K562 (cell line): ENCODE measurements around the gene SMARCB1. TPM values are rescaled to one million over a fixed set of nuclear protein-coding genes. Genes with fewer than 3 reads are reported as not detected.

ENCODE experiments used
- ARNT ChIP-seq, 2 experiments: fragments of 450-650 bp; IDR thresholded peaks; 2 replicates each; pipeline ENCODE4 v1.6.1; 2016; ENCODE audit warnings: mild to moderate bottlenecking in 1 of 2
- CAMTA2 ChIP-seq: fragments of 250-450 bp; sonication (Bioruptor Pico); conservative IDR thresholded peaks from 2 replicates; pipeline ENCODE4 v1.5.1; 2022
- E4F1 ChIP-seq: fragments of 250-450 bp; sonication (Bioruptor Pico); IDR thresholded peaks from 2 replicates; pipeline ENCODE4 v1.5.0; 2021; ENCODE audit warnings: mild to moderate bottlenecking, borderline replicate concordance
- NRF1 ChIP-seq, 2 experiments: fragments of 450-650 bp; IDR thresholded peaks in 1 of 2; conservative IDR thresholded peaks in 1 of 2; 2 replicates each; pipeline ENCODE4 v1.6.1; 2014; ENCODE audit warnings: mild to moderate bottlenecking in 2 of 2
- PATZ1 ChIP-seq: fragments of 250-450 bp; sonication (Bioruptor Pico); IDR thresholded peaks from 2 replicates; pipeline ENCODE4 v1.5.0; 2020; ENCODE audit warnings: mild to moderate bottlenecking, borderline replicate concordance
- POLR3A ChIP-seq: IDR thresholded peaks from 2 replicates; pipeline ENCODE4 v1.6.1; 2011; ENCODE audit warnings: borderline replicate concordance, mild to moderate bottlenecking, moderate library complexity; ENCODE audit not compliant: insufficient read length, insufficient read depth; ENCODE audit errors: extremely low read depth
- RREB1 ChIP-seq: fragments of 250-450 bp; sonication (Bioruptor Pico); IDR thresholded peaks from 2 replicates; pipeline ENCODE4 v1.4.0; 2020
- SUPT5H ChIP-seq: fragments of 450-650 bp; IDR thresholded peaks from 2 replicates; pipeline ENCODE4 v1.6.1; 2016
- USF1 ChIP-seq: sonication (generic); formaldehyde crosslinking; IDR thresholded peaks from 2 replicates; pipeline ENCODE4 v1.9.0; 2022; ENCODE audit warnings: mild to moderate bottlenecking, missing genetic modification reagents
- ZC3H11A ChIP-seq: IDR thresholded peaks from 2 replicates; pipeline ENCODE4 v1.6.1; 2012; ENCODE audit warnings: low read depth, low read length, improper control_type of control experiment
- polyA plus RNA-seq, 8 experiments: library from polyadenylated mRNA; depleted of rRNA in 4 of 8; stranded (reverse) in 5 of 8; unstranded in 3 of 8; fragments of >200 nt; fragmentation: Nextera tagmentation in 2 of 8; fragmentation: Illumina TruSeq in 1 of 8; extraction: Ambion mirVana in 2 of 8; extraction: Trizol in 1 of 8; gene quantifications; 2 replicates each; pipeline versions ENCODE4 v1.2.1 to v1.2.3, GENCODE V29; 2011 to 2014; ENCODE audit warnings: inconsistent platforms in 1 of 8, missing spikeins in 1 of 8
- total RNA-seq, 7 experiments: library from RNA; depleted of rRNA in 6 of 7; stranded (reverse); fragments of >200 nt in 6 of 7; fragmentation: Illumina TruSeq in 2 of 7; extraction: Trizol in 2 of 7; gene quantifications; 2 replicates each; pipeline versions ENCODE4 v1.2.1 to v1.2.3, GENCODE V29; 2011 to 2021; ENCODE audit warnings: low replicate concordance in 1 of 7

Gene SMARCB1
- total and polyA plus RNA-seq, 9 of the 15 experiments (the other 6 are each of a cell fraction or from before 2014, with no cell fraction given), result 1.2 to 113 (median 65.4) TPM

GRCh38 chr22:23763954-23764353, 22.8 kb upstream of the SMARCB1 start (continued):
- TF ChIP-seq E4F1, result no peak
- TF ChIP-seq PATZ1 (CRISPR knock-in tag), result no peak
- TF ChIP-seq RREB1 (CRISPR knock-in tag), result no peak
- TF ChIP-seq ZC3H11A, result no peak
- TF ChIP-seq ARNT (IDR thresholded peaks at IDR 0.05), result no peak
- no peak for TF ChIP-seq SUPT5H
- TF ChIP-seq NRF1 (conservative IDR thresholded peaks at IDR 0.05 in 1 of 2, IDR thresholded peaks at IDR 0.05 in 1 of 2), result no peak
- no peak for TF ChIP-seq CAMTA2 (CRISPR knock-in tag)
- TF ChIP-seq POLR3A, result no peak
- TF ChIP-seq USF1, result no peak
- TF ChIP-seq, all 486 proteins: peak for 0
